Colonic mucosa (tissue), 4 donors: ENCODE data around the gene SNX3. TPM values are rescaled to one million over a fixed set of nuclear protein-coding genes. Genes with fewer than 3 reads are reported as not detected.

Source experiments
- DNase-seq: peaks from one replicate; pipeline ENCODE4 v3.0.0-alpha.2; 2020
- H3K27ac ChIP-seq: fragments of 200-600 bp; one replicate; pipeline ENCODE4 v1.8.0; 2021
- H3K27me3 ChIP-seq: fragments of 200-600 bp; one replicate; pipeline ENCODE4 v1.8.0; 2021
- H3K36me3 ChIP-seq: fragments of 200-600 bp; one replicate; pipeline ENCODE4 v1.8.0; 2021
- H3K4me1 ChIP-seq: fragments of 200-600 bp; one replicate; pipeline ENCODE4 v1.8.0; 2021; ENCODE audit warnings: mild to moderate bottlenecking
- H3K4me3 ChIP-seq: fragments of 200-600 bp; one replicate; pipeline ENCODE4 v1.8.0; 2021
- H3K9ac ChIP-seq, 2 donors: one replicate each; pipeline ENCODE4 v1.7.0; 2013; ENCODE audit warnings: control low read depth in 2 of 2, low read depth in 2 of 2, low read length in 2 of 2
- H3K9me3 ChIP-seq: fragments of 200-600 bp; one replicate; pipeline ENCODE4 v1.8.0; 2021
- CTCF ChIP-seq: fragments of 200-600 bp; IDR thresholded peaks from one replicate; pipeline ENCODE4 v1.8.0; 2022; ENCODE audit warnings: antibody characterized with exemption, mild to moderate bottlenecking
- intact Hi-C: fragments of 100-400 bp; cut with DNase I; formaldehyde crosslinking; loops from one replicate; pipeline ENCODE4 v1.14.1; 2022
- total RNA-seq, 2 donors: library from RNA; stranded (reverse); fragmentation: NEBNext Ultra II Directional in 1 of 2; extraction: Animal tissue kit (Norgen Biotek cat#: 25700) in 1 of 2; gene quantifications; one replicate each; pipeline ENCODE4 v1.2.1, GENCODE V29; 2021
- donor health status: healthy.
- donor health status: DM: no; HTN: no; CAD: no.
- donor health status: DM: no; HTN: no; CAD: no.

The SNX3 gene
- total RNA-seq, 2 donors from 2014 or later = 118 to 143 TPM

GRCh38 chr6:108193835-108194234, 67.0 kb downstream of the SNX3 start:
- H3K4me1 ChIP-seq = no peaks in the 10 kb centered on the region
- no peak overlapping the region for H3K27ac ChIP-seq
- no peaks in the 10 kb centered on the region for H3K27me3 ChIP-seq
- no peaks in the 10 kb centered on the region for H3K36me3 ChIP-seq
- H3K4me3 ChIP-seq = no peak overlapping the region
- intact Hi-C loops = no loop called here
- H3K9ac ChIP-seq = no peak overlapping the region
- no peak for TF ChIP-seq CTCF
- no peak for DNase-seq
- H3K9me3 ChIP-seq = no peaks in the 10 kb centered on the region

GRCh38 chr6:108193131-108193530, 67.7 kb downstream of the SNX3 start:
- intact Hi-C loops = no loop called here
- TF ChIP-seq CTCF = no peak
- Histone ChIP-seq H3K27me3 (no peaks in the 10 kb centered on the region), H3K4me3 (no peak overlapping the region), H3K9me3 (no peaks in the 10 kb centered on the region), H3K4me1 (no peaks in the 10 kb centered on the region), H3K27ac (no peak overlapping the region), H3K9ac (no peak overlapping the region), H3K36me3 (no peaks in the 10 kb centered on the region)
- no peak for DNase-seq

- intact Hi-C loops = no loop called here
- no peak for TF ChIP-seq CTCF
- H3K36me3 ChIP-seq = no peaks in the 10 kb centered on the region
- no peak for DNase-seq
- no peak overlapping the region for H3K27ac ChIP-seq
- no peaks in the 10 kb centered on the region for H3K9me3 ChIP-seq
- H3K9ac ChIP-seq = no peak overlapping the region
- H3K4me1 ChIP-seq = no peaks in the 10 kb centered on the region
- no peaks in the 10 kb centered on the region for H3K27me3 ChIP-seq
- no peak overlapping the region for H3K4me3 ChIP-seq
Measured at GRCh38 chr6:108187519-108187918, 73.3 kb downstream of the SNX3 start.

GRCh38 chr6:108186226-108186625, 74.6 kb downstream of the SNX3 start:
- no peak for DNase-seq
- H3K4me3 ChIP-seq = no peak overlapping the region
- no peaks in the 10 kb centered on the region for H3K36me3 ChIP-seq
- H3K4me1 ChIP-seq = no peaks in the 10 kb centered on the region
- H3K27ac ChIP-seq = no peak overlapping the region
- H3K9ac ChIP-seq = no peak overlapping the region
- no peak for TF ChIP-seq CTCF
- H3K9me3 ChIP-seq = no peaks in the 10 kb centered on the region
- intact Hi-C loops = no loop called here
- H3K27me3 ChIP-seq = no peaks in the 10 kb centered on the region

GRCh38 chr6:108180776-108181175, 80.1 kb downstream of the SNX3 start:
- Histone ChIP-seq H3K4me3 (no peak overlapping the region), H3K27me3 (peaks cover 25% of the 10 kb centered on the region)
- DNase-seq = no peak

More at GRCh38 chr6:108180776-108181175, 80.1 kb downstream of the SNX3 start:
- Histone ChIP-seq H3K9ac (no peak overlapping the region), H3K27ac (no peak overlapping the region), H3K36me3 (no peaks in the 10 kb centered on the region), H3K9me3 (no peaks in the 10 kb centered on the region), H3K4me1 (peaks cover 5% of the 10 kb centered on the region)
- no peak for TF ChIP-seq CTCF
- intact Hi-C loops = no loop called here
